Thoracic aorta (tissue), 2 donors: ENCODE data around the gene RFXAP. TPM values are rescaled to one million over a fixed set of nuclear protein-coding genes. Genes with fewer than 3 reads are reported as not detected.

Experiments
- ATAC-seq: fragments of 150-250 bp; one replicate; pipeline ENCODE4 v1.8.0; 2017; ENCODE audit warnings: low read depth; ENCODE audit not compliant: insufficient number of reproducible peaks, low FRiP score
- DNase-seq: peaks from one replicate; pipeline ENCODE4 v3.0.0-alpha.2; 2020; ENCODE audit warnings: low spot score
- H3K27ac ChIP-seq, 2 donors: fragments of 200-600 bp; sonication (generic); 1 replicate in 1 of 2; 2 replicates in 1 of 2; pipeline ENCODE4 v1.5.1; 2016; ENCODE audit warnings: mild to moderate bottlenecking in 2 of 2, moderate library complexity in 2 of 2
- H3K27me3 ChIP-seq: fragments of 200-600 bp; sonication (generic); replicated peaks from 2 replicates; pipeline ENCODE4 v1.6.0; 2016; ENCODE audit warnings: mild to moderate bottlenecking; ENCODE audit not compliant: insufficient read depth
- H3K36me3 ChIP-seq: fragments of 200-600 bp; sonication (generic); one replicate; pipeline ENCODE4 v1.5.1; 2016
- H3K4me1 ChIP-seq, 2 donors: fragments of 200-600 bp; sonication (generic); 1 replicate in 1 of 2; 2 replicates in 1 of 2; pipeline versions ENCODE4 v1.5.1 to v1.6.0; 2016; ENCODE audit warnings: low read depth in 2 of 2, mild to moderate bottlenecking in 1 of 2; ENCODE audit not compliant: control insufficient read depth in 1 of 2
- H3K4me3 ChIP-seq: fragments of 200-600 bp; sonication (generic); 2 replicates; pipeline ENCODE4 v1.5.1; 2016; ENCODE audit warnings: mild to moderate bottlenecking
- H3K9me3 ChIP-seq: fragments of 200-600 bp; sonication (generic); 2 replicates; pipeline ENCODE4 v1.5.1; 2016
- CTCF ChIP-seq: fragments of 200-600 bp; sonication (generic); IDR thresholded peaks from one replicate; pipeline ENCODE4 v1.5.1; 2019; ENCODE audit warnings: antibody characterized with exemption
- total RNA-seq, 2 donors: library from RNA; depleted of rRNA; stranded (reverse); fragments of >200 nt; gene quantifications; one replicate each; pipeline versions ENCODE4 v1.1.0 to v1.2.3, GENCODE V29; 2016

RFXAP gene
- total RNA-seq, 2 donors from 2014 or later, result 2.2 to 6.3 TPM

GRCh38 chr13:36862002-36862685 lies 43.1 kb downstream of the RFXAP start:
- Histone ChIP-seq H3K4me1 (peaks cover 2 to 7% of the 10 kb centered on the region in 2 donors), H3K36me3 (peaks cover 20% of the 10 kb centered on the region), H3K27me3 (no peaks in the 10 kb centered on the region), H3K9me3 (no peaks in the 10 kb centered on the region), H3K27ac (no peak overlapping the region), H3K4me3 (no peak overlapping the region)
- no peak for TF ChIP-seq CTCF
- ATAC-seq (no peak), DNase-seq (no peak)

- Histone ChIP-seq H3K4me1 (peaks cover 2 to 7% of the 10 kb centered on the region in 2 donors), H3K4me3 (no peak overlapping the region), H3K27me3 (no peaks in the 10 kb centered on the region), H3K27ac (no peak overlapping the region), H3K36me3 (peaks cover 20% of the 10 kb centered on the region), H3K9me3 (no peaks in the 10 kb centered on the region)
- DNase-seq, result no peak
- no peak for TF ChIP-seq CTCF
- ATAC-seq, result no peak
Measured at GRCh38 chr13:36862722-36863121, 43.7 kb downstream of the RFXAP start.

GRCh38 chr13:36865265-36865664 lies 46.2 kb downstream of the RFXAP start:
- DNase-seq (no peak), ATAC-seq (no peak)
- H3K9me3 ChIP-seq, result no peaks in the 10 kb centered on the region
- H3K27ac ChIP-seq, result no peak overlapping the region
- H3K36me3 ChIP-seq, result peaks cover 17% of the 10 kb centered on the region
- H3K4me3 ChIP-seq, result no peak overlapping the region
- peaks cover 2 to 7% of the 10 kb centered on the region in 2 donors for H3K4me1 ChIP-seq
- no peaks in the 10 kb centered on the region for H3K27me3 ChIP-seq
- no peak for TF ChIP-seq CTCF

- no peak for TF ChIP-seq CTCF
- Histone ChIP-seq H3K9me3 (no peaks in the 10 kb centered on the region), H3K27ac (no peak overlapping the region), H3K27me3 (no peaks in the 10 kb centered on the region), H3K4me3 (no peak overlapping the region), H3K36me3 (peaks cover 22% of the 10 kb centered on the region), H3K4me1 (peaks cover 2 to 7% of the 10 kb centered on the region in 2 donors)
- ATAC-seq, result no peak
- no peak for DNase-seq
Measured at GRCh38 chr13:36866232-36866631, 47.2 kb downstream of the RFXAP start.

- Histone ChIP-seq H3K4me3 (no peak overlapping the region), H3K27me3 (no peaks in the 10 kb centered on the region), H3K4me1 (no peaks in the 10 kb centered on the region), H3K36me3 (peaks cover 33% of the 10 kb centered on the region), H3K9me3 (no peaks in the 10 kb centered on the region), H3K27ac (no peak overlapping the region)
- no peak for ATAC-seq
- TF ChIP-seq CTCF, result no peak
- no peak for DNase-seq
Measured at GRCh38 chr13:36870050-36870692, 51.1 kb downstream of the RFXAP start.
